Subcutaneous adipose tissue (tissue), 4 donors: ENCODE results near the gene ZNF568. TPM values are rescaled to one million over a fixed set of nuclear protein-coding genes. Genes with fewer than 3 reads are reported as not detected.

Source experiments
- total RNA-seq, 4 donors: library from RNA; depleted of rRNA; stranded (reverse); fragments of >200 nt; gene quantifications; one replicate each; pipeline ENCODE4 v1.1.0, GENCODE V29; 2016
- TF ChIP-seq, protein P1 (sequence below): fragments of 450-650 bp; IDR thresholded peaks from one replicate; pipeline ENCODE4 v1.5.1; 2016; ENCODE audit warnings: low read depth, mild to moderate bottlenecking, control low read depth, antibody characterized with exemption, moderate library complexity

The ZNF568 gene
- 10 to 100 TPM in 2 of 4 donors, 1 to 10 TPM in 2; 6.1 to 13.8 (median 8.7) TPM for total RNA-seq

DNA sequence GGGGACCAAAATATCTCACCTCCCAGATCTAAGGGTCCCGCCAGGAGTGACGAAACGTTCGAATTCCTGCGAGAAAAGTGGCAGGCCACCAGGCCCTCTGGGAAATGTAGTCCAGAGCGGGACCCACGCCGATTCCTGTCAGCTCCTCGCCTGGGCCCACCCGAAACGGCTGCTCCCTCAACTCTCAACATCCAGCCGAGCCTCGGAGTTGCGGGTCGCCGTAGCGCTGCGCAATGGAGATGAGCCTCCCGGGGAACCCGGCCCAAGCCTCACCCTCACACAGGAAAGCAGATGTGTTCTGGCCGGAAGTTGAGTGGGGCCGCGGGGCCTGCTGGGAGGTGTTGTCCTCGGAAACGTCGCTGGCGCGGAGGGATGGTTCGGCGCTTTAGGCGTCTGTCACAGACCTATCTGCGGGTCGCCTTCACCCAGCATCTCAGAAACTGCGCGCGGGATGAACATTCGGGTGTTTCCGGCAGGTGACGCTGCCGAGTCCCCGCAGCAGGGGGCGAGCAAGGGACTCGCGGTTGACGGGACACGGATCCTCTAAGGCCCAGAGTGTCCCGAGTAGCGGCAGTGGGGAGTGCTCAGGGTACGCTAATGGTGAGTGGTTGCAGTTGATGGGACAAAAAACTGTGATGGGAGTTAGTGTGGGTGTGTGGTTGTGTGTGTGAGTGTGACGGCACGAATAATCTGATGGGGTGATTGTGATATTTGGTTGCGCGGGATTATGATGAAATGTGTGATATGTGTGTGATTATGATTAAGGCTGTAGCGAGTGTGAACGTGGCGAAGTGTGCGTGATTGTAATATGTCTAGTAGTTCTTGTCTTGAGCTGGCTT, at the start of gene ZNF568, which contains the start of gene ZNF829:
TSS of gene ZNF568 (plus strand) at position 341 of the 839 bp plus-strand sequence. CDS start 6,439 bp downstream, outside the sequence.
TSS of gene ZNF829 (minus strand) at position 300 of the 839 bp plus-strand sequence. CDS start 1,124 bp downstream, outside the sequence.
- TF ChIP-seq, protein P1, sequence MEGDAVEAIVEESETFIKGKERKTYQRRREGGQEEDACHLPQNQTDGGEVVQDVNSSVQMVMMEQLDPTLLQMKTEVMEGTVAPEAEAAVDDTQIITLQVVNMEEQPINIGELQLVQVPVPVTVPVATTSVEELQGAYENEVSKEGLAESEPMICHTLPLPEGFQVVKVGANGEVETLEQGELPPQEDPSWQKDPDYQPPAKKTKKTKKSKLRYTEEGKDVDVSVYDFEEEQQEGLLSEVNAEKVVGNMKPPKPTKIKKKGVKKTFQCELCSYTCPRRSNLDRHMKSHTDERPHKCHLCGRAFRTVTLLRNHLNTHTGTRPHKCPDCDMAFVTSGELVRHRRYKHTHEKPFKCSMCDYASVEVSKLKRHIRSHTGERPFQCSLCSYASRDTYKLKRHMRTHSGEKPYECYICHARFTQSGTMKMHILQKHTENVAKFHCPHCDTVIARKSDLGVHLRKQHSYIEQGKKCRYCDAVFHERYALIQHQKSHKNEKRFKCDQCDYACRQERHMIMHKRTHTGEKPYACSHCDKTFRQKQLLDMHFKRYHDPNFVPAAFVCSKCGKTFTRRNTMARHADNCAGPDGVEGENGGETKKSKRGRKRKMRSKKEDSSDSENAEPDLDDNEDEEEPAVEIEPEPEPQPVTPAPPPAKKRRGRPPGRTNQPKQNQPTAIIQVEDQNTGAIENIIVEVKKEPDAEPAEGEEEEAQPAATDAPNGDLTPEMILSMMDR: no peak

DNA sequence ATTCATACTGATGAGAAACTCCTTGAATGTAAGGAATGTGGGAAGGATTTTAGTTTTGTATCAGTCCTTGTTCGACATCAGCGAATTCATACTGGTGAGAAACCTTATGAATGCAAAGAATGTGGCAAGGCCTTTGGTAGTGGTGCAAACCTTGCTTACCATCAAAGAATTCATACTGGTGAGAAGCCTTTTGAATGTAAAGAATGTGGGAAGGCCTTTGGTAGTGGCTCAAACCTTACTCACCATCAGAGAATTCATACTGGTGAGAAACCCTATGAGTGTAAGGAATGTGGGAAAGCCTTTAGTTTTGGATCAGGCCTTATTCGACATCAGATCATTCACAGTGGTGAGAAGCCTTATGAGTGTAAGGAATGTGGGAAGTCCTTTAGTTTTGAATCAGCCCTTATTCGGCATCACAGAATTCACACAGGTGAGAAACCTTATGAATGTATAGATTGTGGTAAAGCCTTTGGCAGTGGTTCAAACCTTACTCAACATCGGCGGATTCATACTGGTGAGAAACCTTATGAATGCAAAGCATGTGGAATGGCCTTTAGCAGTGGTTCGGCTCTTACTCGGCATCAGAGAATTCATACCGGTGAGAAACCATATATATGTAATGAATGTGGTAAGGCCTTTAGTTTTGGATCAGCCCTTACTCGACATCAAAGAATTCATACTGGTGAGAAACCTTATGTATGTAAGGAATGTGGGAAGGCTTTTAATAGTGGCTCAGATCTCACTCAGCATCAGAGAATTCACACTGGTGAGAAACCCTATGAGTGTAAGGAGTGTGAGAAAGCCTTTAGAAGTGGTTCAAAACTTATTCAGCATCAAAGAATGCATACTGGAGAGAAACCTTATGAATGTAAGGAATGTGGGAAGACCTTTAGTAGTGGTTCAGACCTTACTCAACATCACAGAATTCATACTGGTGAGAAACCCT, 38.9 kb upstream of the ZNF568 start:
- TF ChIP-seq, protein P1: no peak

DNA sequence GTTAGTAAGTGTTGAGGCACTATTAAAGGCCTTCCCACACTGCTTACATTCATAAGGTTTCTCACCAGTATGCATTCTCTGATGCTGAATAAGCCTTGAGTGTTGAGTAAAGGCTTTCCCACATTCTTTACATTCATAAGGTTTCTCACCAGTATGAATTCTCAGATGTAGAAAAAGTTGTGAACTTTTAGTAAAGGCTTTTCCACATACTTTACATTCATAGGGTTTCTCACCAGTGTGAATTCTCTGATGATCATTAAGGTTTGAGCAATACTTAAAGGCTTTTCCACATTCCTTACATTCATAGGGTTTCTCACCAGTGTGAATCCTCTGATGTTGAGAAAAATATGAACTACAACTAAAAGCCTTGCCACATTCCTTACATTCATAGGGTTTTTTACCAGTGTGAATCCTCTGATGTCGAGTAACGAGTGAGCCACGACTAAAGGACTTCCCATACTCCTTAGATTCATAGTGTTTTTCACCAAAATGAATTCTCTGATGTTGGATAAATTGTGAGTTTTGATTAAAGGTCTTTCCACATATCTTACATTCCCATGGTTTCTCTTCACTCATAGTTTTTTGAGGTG, 24.3 kb upstream of the ZNF568 start:
- TF ChIP-seq, protein P1: no peak

DNA sequence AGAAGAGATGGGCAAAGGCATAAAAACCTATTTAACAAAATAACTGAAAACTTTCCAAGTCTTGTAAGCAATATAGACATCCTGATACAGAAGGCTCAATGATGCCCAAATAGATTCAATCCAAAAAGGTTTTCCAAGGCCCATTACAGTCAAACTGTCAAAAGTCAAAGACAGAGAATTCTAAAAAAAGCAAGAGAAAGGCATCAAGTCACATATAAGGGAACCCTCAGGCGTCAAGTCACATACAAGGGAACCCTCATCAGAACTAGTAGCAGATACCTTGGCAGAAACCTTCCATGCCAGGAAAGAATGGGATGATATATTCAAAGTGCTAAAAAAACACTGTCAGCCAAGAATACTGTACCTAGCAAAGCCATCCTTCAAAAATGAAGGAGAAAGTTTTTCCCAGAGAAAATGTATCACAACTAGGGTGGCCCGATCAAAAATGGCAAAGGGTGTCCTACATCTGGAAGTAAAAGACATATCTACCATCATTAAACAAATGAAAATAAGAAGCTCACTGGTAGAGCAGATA, 21.2 kb upstream of the ZNF568 start:
- TF ChIP-seq, protein P1: no peak

DNA sequence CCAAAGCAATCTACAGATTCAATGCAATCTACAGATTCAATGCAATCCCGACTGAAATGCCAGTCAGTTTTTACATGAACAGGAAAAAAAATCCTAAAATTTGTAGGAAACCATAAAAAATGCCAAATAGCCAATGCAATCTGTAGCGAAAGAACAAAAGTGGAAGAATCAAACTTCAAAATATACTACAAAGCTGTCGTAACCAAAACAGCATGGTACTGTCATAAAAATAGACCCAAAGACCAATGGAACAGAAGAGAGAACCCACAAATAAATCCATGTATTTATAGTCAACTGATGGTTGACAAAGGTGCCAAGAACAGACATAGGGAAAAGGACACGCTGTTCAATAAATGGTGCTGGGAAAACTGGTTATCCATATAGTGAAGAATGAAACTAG, 17.7 kb upstream of the ZNF568 start:
- TF ChIP-seq, protein P1: no peak

DNA sequence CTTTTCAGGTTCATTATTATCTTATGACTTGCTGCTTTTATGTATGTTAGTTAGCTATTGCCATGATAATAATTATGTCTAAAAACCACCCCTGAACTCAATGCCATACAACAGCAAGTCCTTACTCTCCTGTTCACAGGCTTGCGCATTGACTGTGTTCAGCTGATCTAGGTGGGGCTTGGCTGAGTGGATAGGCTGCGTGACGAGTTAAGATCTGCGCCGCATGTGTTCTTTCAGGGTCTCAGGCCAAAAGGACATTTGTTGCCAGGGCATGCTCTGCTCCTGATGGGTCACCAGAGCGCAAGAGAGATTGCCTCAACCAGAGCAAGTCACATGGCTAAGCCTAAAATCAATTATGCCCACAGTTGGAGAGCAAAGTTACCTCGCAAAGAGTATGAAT, 859 bp downstream of the ZNF568 start:
- TF ChIP-seq, protein P1: no peak
